Cardiac fibroblast (primary cell): ENCODE results near the gene TSPAN18.
A peak's percentile ranks its signal among the peaks of the same experiment; 100 is the strongest.

Source experiments
- DNase-seq, 2 donors: peaks; one replicate each; pipeline versions ENCODE4 v3.0.0 to v3.0.0-alpha.2; 2010; ENCODE audit warnings: low read depth in 2 of 2
- H3K4me3 ChIP-seq, 2 donors: replicated peaks in 1 of 2; 1 replicate in 1 of 2; 2 replicates in 1 of 2; pipeline ENCODE4 v1.5.1; 2011; ENCODE audit warnings: low read depth in 2 of 2, low read length in 2 of 2, mild to moderate bottlenecking in 2 of 2, moderate library complexity in 1 of 2
- CTCF ChIP-seq: IDR thresholded peaks from one replicate; pipeline ENCODE4 v1.5.1; 2011; ENCODE audit warnings: low read depth, mild to moderate bottlenecking, low read length, inconsistent platforms

Gene TSPAN18

GRCh38 chr11:44889266-44889665, 162.5 kb downstream of the TSPAN18 start:
- no peak overlapping the region for H3K4me3 ChIP-seq
- TF ChIP-seq CTCF, result no peak
- no peak for DNase-seq

DNA sequence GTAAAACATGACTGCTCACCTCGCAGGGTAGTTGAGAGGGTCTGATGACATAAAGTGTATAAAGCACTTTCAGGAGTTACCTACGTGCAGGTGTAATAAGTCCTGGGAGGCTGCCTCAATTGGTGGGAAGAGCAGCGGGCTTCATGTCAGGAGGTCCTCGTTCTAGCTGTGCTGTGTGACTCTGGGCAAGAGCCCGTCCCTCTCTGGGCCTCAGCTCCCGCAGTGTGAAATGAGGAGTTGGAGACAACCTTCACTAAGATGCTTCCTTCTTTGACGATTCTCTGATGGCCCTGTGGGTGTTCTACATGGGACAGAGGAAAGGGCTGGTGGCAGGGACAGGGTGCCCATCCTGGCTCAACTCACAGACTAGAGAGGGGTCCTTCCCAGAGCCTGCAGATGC, 166.1 kb downstream of the TSPAN18 start:
- TF ChIP-seq CTCF, result no peak
- DNase-seq, result no peak
- H3K4me3 ChIP-seq, result no peak overlapping the region

- no peak for DNase-seq
- no peak for TF ChIP-seq CTCF
Observed at GRCh38 chr11:44893308-44893822, 166.6 kb downstream of the TSPAN18 start.

GRCh38 chr11:44893846-44894617, 167.3 kb downstream of the TSPAN18 start:
- peak; percentile 90 for TF ChIP-seq CTCF
- no peak overlapping the region for H3K4me3 ChIP-seq
- DNase-seq, result peak; percentile 60 to 72

More at GRCh38 chr11:44893308-44893822, 166.6 kb downstream of the TSPAN18 start:
- no peak overlapping the region for H3K4me3 ChIP-seq

DNA sequence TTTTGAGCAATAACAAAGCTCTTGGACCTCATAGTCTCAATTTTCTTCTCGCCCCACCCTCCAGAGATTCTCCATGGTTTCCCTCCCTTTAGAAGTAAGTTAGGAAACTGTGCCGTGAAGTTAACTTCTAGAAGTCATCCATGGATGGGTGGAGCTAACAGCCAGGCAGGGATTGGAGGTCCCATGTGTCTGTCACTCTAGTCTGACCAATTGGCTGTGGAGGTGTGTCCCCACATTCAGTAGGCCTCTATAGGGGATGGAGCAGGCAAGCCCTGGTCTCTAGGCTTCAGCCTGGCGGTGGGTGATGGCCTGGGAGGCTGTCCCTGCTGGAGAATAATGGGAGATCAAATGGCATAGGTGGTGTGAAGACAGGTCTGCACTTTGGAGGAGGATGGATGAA, 173.2 kb downstream of the TSPAN18 start:
- DNase-seq, result peak; percentile 70 to 75
- TF ChIP-seq CTCF, result no peak
- no peak overlapping the region for H3K4me3 ChIP-seq

GRCh38 chr11:44901120-44901633, 174.4 kb downstream of the TSPAN18 start:
- no peak for TF ChIP-seq CTCF
- no peak overlapping the region for H3K4me3 ChIP-seq
- DNase-seq, result no peak
